ENCODE data around the gene NUP205. TPM values are rescaled to one million over a fixed set of nuclear protein-coding genes. Genes with fewer than 3 reads are reported as not detected.

The NUP205 gene
- total and polyA plus RNA-seq, 2 of the 13 experiments (the other 11 are each of a cell fraction or from before 2014, with no cell fraction given): 46.2 to 87.2 TPM

DNA sequence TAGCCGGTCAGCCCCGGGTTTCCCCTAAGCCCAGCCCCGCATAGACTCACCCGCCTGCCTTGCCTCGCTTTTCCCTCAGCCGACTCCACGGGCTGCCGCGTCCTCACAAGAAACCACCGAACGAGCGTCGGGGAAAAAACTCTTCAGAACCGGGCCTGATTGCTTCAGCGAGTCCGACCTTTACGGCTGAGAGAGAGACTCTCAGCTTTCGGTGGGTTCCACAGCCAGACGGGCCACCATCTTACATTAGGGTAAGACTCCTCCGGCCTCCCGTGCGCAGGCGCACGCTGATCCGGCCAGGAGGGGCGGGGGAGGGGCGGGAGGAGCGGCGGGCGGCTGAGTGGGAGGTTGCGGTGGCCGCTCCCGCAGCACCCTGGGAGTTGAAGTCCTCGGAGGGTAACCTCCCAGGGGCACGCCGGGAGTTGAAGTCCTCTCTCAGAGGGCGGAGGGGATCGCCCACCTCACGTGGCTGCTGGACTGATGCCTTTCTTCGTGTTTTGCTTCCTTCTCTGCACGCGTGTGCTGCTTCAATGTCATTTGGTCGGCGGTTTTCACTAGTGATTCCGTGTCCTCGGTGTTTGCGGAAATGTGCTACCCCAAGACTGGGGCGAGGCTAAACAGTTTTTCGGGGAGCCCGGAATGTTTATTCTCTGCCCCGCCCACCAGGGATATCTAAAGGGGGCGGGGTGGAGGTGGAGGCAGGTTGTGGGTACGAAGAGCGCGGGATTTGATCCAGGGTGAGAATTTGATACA is 47.7 kb upstream of the NUP205 start, which contains the start of gene CNOT4 (continued):
- TF ChIP-seq ZSCAN31 (CRISPR knock-in tag; IDR thresholded peaks at IDR 0.05; ENCODE audit: low read depth) (no peak; the same call in 1 of the 2 replicates), ZNF558 (CRISPR knock-in tag; IDR thresholded peaks at IDR 0.05; ENCODE audit: borderline replicate concordance) (0 out of 2 replicates have a peak, but pooled peaks have one; percentile 2), NR2F1 (CRISPR knock-in tag; IDR thresholded peaks at IDR 0.05) (no peak), HDAC2 (CRISPR knock-in tag; IDR thresholded peaks at IDR 0.05) (peak; percentile 57; the same call in 1 of the 2 replicates), ZFP37 (CRISPR knock-in tag; IDR thresholded peaks at IDR 0.05; ENCODE audit: borderline replicate concordance) (no peak), TARDBP (CRISPR knock-in tag; IDR thresholded peaks at IDR 0.05) (peak; percentile 48; the same call in 1 of the 2 replicates), MIER2 (CRISPR knock-in tag; IDR thresholded peaks at IDR 0.05) (peak; percentile 38; the same call in 1 of the 2 replicates), TBX3 (IDR thresholded peaks at IDR 0.05; ENCODE audit: borderline replicate concordance) (no peak), RELA (CRISPR knock-in tag; IDR thresholded peaks at IDR 0.05) (no peak; the same call in 1 of the 2 replicates), ZNF180 (CRISPR knock-in tag; IDR thresholded peaks at IDR 0.05; ENCODE audit: borderline replicate concordance, low read depth) (no peak)
- TF ChIP-seq, protein P1, sequence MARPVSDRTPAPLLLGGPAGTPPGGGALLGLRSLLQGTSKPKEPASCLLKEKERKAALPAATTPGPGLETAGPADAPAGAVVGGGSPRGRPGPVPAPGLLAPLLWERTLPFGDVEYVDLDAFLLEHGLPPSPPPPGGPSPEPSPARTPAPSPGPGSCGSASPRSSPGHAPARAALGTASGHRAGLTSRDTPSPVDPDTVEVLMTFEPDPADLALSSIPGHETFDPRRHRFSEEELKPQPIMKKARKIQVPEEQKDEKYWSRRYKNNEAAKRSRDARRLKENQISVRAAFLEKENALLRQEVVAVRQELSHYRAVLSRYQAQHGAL (CRISPR knock-in tag; IDR thresholded peaks at IDR 0.05; ENCODE audit: not compliant biosample characterization): no peak
- TF ChIP-seq, protein P2, sequence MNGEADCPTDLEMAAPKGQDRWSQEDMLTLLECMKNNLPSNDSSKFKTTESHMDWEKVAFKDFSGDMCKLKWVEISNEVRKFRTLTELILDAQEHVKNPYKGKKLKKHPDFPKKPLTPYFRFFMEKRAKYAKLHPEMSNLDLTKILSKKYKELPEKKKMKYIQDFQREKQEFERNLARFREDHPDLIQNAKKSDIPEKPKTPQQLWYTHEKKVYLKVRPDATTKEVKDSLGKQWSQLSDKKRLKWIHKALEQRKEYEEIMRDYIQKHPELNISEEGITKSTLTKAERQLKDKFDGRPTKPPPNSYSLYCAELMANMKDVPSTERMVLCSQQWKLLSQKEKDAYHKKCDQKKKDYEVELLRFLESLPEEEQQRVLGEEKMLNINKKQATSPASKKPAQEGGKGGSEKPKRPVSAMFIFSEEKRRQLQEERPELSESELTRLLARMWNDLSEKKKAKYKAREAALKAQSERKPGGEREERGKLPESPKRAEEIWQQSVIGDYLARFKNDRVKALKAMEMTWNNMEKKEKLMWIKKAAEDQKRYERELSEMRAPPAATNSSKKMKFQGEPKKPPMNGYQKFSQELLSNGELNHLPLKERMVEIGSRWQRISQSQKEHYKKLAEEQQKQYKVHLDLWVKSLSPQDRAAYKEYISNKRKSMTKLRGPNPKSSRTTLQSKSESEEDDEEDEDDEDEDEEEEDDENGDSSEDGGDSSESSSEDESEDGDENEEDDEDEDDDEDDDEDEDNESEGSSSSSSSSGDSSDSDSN (CRISPR knock-in tag; IDR thresholded peaks at IDR 0.05): peak; percentile 100
- TF ChIP-seq, protein P3, sequence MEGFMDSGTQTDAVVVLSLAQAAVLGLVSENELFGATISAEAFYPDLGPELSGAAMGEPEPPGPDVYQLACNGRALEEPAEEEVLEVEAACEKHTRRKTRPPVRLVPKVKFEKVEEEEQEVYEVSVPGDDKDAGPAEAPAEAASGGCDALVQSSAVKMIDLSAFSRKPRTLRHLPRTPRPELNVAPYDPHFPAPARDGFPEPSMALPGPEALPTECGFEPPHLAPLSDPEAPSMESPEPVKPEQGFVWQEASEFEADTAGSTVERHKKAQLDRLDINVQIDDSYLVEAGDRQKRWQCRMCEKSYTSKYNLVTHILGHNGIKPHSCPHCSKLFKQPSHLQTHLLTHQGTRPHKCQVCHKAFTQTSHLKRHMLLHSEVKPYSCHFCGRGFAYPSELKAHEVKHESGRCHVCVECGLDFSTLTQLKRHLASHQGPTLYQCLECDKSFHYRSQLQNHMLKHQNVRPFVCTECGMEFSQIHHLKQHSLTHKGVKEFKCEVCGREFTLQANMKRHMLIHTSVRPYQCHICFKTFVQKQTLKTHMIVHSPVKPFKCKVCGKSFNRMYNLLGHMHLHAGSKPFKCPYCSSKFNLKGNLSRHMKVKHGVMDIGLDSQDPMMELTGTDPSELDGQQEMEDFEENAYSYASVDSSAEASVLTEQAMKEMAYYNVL (CRISPR knock-in tag; IDR thresholded peaks at IDR 0.05; ENCODE audit: borderline replicate concordance): no peak
- TF ChIP-seq, protein P4, sequence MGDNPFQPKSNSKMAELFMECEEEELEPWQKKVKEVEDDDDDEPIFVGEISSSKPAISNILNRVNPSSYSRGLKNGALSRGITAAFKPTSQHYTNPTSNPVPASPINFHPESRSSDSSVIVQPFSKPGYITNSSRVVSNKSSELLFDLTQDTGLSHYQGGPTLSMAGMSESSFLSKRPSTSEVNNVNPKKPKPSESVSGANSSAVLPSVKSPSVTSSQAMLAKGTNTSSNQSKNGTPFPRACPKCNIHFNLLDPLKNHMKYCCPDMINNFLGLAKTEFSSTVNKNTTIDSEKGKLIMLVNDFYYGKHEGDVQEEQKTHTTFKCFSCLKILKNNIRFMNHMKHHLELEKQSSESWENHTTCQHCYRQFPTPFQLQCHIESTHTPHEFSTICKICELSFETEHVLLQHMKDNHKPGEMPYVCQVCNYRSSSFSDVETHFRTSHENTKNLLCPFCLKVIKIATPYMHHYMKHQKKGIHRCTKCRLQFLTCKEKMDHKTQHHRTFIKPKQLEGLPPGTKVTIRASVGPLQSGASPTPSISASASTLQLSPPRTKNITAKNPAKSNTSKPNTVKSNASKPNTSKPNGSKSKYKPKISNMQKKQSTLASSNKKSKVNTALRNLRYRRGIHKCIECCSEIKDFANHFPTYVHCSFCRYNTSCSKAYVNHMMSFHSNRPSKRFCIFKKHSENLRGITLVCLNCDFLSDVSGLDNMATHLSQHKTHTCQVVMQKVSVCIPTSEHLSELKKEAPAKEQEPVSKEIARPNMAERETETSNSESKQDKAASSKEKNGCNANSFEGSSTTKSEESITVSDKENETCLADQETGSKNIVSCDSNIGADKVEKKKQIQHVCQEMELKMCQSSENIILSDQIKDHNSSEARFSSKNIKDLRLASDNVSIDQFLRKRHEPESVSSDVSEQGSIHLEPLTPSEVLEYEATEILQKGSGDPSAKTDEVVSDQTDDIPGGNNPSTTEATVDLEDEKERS (CRISPR knock-in tag; IDR thresholded peaks at IDR 0.05): no peak
- TF ChIP-seq, protein P5, sequence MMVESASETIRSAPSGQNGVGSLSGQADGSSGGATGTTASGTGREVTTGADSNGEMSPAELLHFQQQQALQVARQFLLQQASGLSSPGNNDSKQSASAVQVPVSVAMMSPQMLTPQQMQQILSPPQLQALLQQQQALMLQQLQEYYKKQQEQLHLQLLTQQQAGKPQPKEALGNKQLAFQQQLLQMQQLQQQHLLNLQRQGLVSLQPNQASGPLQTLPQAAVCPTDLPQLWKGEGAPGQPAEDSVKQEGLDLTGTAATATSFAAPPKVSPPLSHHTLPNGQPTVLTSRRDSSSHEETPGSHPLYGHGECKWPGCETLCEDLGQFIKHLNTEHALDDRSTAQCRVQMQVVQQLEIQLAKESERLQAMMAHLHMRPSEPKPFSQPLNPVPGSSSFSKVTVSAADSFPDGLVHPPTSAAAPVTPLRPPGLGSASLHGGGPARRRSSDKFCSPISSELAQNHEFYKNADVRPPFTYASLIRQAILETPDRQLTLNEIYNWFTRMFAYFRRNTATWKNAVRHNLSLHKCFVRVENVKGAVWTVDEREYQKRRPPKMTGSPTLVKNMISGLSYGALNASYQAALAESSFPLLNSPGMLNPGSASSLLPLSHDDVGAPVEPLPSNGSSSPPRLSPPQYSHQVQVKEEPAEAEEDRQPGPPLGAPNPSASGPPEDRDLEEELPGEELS (CRISPR knock-in tag; IDR thresholded peaks at IDR 0.05): peak; percentile 30; the same call in 1 of the 2 replicates
- TF ChIP-seq, protein P6, sequence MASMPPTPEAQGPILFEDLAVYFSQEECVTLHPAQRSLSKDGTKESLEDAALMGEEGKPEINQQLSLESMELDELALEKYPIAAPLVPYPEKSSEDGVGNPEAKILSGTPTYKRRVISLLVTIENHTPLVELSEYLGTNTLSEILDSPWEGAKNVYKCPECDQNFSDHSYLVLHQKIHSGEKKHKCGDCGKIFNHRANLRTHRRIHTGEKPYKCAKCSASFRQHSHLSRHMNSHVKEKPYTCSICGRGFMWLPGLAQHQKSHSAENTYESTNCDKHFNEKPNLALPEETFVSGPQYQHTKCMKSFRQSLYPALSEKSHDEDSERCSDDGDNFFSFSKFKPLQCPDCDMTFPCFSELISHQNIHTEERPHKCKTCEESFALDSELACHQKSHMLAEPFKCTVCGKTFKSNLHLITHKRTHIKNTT (CRISPR knock-in tag; IDR thresholded peaks at IDR 0.05): no peak

Measured in HepG2 (cell line).